A204.1 (cell line): ENCODE measurements around the gene RGS16.
"Not testable (repeated sequence)": the region's sequence is repeated elsewhere in the genome, so short reads cannot be mapped to it uniquely, and the experiment has no call there.

Source experiments
- FAIRE-seq: peaks from 2 replicates; lab custom pipeline; 2012; peaks lifted over from hg19 to GRCh38; lab: Jason Lieb, UNC

RGS16 gene, protein sequence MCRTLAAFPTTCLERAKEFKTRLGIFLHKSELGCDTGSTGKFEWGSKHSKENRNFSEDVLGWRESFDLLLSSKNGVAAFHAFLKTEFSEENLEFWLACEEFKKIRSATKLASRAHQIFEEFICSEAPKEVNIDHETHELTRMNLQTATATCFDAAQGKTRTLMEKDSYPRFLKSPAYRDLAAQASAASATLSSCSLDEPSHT

GRCh38 chr1:182604175-182605164, at the start of gene RGS16:
Gene RGS16, minus strand, starts transcription at chr1:182604389. Its CDS starts 130 bp downstream, at chr1:182604259.
- FAIRE-seq: no peak

GRCh38 chr1:182653986-182654385, 49.8 kb upstream of the RGS16 start:
- FAIRE-seq: no peak

DNA sequence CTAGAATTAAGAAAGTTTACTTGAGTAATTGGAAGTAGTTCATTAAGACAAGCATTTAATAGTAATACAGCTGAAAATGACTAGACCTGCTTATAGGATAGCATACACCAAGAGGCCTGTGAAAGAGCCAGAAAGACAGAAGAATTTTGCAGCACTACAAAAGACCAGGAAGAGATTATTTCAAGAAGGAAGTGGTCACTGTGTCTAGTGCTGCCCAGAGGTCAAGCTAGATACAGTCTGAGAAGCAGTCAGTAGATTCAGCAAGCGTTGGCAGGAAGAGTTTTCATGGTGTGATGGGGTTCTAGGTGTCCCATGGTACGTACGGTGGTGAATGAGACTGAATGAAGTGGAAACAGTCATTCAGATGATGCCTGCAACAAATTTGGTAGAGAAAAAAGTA, 48.7 kb upstream of the RGS16 start:
- no peak for FAIRE-seq

DNA sequence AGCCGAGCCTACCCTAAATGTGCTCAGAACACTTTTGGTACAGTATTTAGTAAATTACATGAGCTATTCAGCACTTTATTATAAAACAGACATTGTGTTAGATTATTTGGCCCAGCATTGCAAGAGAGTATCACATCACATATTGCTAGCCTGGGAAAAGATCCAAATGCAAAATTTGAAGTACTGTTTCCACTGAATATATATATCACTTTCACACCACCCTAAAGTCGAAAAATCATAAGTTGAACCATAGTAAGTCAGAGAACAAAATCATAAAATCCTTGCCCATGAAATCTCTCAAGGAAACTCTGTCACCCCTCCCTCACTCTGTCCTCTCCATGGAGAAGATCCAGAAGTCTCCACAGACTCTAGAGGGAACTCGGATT, 47.1 kb upstream of the RGS16 start:
- FAIRE-seq: no peak

DNA sequence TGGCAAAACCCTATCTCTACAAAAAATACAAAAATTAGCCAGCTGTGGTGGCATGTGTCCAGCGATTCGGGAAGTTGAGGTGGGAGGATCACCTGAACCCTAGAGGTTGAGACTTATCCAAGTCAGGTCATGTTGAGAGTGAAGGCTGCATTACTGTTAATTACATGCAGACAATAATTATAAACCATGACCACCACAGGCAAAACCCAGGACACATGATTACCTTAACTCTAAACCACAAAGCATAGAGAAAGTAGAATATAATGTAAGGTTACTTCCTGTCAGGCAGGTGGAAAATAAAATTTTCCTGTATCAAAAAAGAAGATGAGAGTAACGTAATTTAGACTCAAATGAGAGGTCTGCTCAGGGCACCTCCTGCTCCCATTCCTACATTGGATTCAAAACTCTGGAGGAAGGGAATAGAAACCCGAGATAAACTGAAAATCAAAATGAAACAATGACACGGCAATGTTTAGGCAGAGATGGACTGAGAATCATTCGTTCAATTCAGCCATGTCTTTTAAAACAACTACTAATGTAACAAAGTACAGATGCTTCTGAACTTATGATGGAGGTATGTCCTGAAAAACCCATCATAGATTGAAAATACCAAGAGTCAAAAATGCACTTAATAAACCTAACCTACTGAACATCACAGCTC, 46.6 kb upstream of the RGS16 start:
- no peak for FAIRE-seq

DNA sequence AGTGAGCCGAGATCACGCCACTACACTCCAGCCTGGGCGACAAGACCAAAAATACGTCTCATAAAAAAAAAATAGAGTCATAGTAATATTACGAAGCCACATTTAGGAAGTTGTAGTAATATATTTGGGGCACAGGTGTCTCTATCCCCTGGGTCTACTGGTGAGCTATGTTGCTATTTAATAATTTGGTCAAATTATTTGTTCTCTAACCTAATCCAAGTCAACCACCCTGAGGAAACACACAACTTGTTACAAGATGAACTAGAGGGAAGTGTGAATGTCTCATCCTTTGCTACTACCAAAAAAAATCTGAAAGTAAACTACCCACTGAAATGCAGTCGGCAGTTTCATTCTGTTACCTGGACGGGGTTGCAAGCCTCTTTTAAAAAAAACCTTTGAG, 44.9 kb upstream of the RGS16 start:
- no peak for FAIRE-seq

GRCh38 chr1:182646739-182647138, 42.5 kb upstream of the RGS16 start:
- FAIRE-seq: no peak

DNA sequence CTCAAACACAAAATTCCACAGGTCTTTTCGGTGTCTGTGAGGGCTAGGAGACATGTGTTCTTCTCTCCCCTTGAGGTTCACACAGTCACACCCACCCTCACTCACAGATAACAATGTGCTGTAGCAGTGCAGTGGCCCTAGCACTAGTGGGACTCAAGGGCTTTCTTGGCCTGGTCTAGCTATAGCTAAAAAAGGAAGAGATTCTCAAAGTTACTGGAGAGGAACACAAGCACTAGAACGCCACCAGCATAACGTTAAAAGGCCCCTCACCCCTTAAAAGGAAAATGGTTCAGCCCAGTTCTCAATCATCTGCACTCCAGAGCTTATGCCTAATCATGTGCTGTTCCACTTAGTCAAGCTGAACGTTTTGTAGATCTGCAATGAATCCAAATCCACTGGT, 40.7 kb upstream of the RGS16 start:
- no peak for FAIRE-seq

- no peak for FAIRE-seq
Measured at GRCh38 chr1:182643699-182644098, 39.5 kb upstream of the RGS16 start.

DNA sequence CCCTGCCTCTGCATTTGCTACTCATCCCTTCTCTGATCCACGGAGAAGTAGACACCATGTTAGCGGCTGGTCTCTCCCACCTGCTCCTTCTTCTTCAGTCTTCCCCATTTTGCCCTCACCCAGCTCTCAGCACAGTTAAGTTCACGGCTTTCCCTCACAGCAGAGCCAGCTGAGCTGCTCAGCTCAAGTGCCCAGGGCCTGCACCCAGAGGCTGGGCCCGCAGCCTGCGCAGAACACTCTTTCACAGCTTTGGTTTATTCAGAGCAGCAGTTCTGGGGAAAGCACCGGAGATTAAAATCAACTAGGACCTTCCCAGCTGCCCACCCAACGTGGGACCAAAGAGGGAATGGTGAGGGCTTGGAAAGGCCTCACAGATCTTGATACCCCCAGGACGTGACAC, 38.3 kb upstream of the RGS16 start:
- FAIRE-seq: no peak

GRCh38 chr1:182641561-182641960, 37.4 kb upstream of the RGS16 start:
- FAIRE-seq: no peak

DNA sequence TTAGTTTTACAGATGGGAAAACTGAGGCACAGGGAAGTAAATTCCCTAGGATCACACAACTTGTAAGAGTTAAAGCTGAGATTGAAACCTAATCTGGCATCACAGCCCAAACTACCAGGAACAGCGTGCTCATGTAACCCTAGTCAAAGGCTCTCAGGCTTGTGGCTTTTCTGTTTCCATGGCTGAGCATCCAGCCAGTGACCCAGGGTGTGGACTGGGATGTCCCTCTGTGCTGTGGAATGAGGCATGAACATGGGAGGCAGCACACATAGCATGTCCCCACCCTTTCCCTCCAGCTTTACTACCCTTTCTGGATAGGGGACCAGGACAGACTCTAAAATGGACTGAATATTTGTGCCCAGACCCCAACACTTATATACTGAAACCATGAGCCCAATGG, 35.1 kb upstream of the RGS16 start:
- no peak for FAIRE-seq

DNA sequence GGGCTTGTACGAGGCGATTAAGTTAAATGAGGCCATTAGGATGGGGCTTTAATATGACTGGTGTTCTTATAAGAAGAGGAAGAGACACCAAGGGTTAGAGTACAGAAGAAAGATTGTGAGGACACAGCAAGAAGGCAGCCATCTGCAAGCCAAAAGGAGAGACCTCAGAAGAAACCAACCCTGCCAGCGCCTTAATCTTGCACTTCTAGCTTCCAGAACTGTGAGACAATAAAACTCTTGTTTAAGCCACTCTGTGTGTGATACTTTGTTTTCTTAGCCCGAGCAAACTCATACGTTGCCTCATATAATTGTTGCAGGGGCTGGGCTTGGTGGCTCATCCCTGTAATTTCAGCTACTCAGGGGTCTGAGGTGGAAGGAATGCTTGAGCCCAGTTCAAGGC, 33.6 kb upstream of the RGS16 start:
- FAIRE-seq: no peak

DNA sequence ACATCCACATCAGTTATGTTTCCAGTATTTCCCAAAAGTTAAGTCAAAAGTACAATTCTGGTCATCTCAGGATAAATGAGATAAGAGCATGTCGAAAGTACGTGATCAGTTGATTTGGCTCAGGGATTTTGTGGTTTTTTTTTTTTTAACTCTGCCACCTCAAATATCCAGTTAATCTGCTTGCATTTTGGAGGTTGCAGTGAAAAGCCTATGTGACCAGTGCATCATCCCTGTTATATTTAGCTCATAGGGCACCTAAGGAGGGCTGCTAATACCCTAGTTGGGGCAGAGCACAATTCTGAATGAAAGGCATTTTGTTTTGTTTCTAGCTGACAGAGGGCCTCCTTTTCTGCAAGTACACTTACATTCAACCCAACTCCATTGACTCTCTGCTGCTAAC, 31.7 kb upstream of the RGS16 start:
- no peak for FAIRE-seq

GRCh38 chr1:182634306-182635072, 30.3 kb upstream of the RGS16 start:
- no peak for FAIRE-seq

DNA sequence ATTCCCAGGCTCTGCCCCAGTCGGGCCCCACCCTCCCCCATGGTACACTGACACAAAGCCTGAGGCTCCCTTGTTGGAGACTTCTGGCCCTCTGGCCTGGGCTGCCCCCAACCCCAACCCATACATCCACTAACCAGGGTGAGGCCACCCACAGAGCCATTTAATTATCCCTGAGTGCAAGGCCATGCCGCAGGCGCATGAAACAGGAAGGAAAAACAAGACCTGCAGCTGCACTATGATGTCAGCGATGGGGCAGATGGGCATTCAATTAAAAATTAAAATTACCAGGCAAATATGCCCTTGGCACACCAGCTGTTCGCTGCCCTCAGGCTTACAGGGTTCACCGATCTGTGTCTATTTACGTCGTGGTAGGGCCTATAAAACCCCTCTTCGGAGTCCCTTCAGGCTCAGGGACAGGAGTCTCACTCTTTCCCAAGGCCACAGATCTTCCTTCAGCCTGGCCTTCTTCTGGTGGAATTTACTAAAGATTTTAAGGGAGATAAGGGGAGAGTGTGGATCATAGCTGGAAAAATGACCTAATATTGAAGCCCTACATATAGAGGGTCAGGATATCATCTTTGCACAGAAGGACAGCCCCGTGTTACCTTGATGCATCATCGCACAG, 29.6 kb upstream of the RGS16 start:
- no peak for FAIRE-seq

GRCh38 chr1:182633031-182633430, 28.8 kb upstream of the RGS16 start:
- no peak for FAIRE-seq

DNA sequence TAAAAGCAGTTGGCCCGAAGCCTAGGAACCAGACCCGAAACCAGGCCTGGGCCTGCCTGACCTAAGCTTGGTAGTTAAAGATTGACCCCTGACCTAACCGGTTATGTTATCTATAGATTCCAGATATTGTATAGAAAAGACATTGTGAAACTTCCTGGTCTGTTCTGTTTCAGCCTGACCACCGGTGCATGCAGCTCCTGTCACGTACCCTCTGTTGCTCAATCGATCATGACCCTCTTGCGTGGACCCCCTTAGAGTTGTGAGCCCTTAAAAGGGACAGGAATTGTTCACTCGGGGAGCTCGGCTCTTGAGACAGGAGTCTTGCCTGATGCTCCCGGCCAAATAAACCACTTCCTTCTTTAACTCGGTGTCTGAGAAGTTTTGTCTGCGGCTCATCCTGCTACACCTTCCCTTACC, 28.3 kb upstream of the RGS16 start:
- not testable (repeated sequence) for FAIRE-seq

- no peak for FAIRE-seq
Measured at GRCh38 chr1:182631954-182632353, 27.8 kb upstream of the RGS16 start.

DNA sequence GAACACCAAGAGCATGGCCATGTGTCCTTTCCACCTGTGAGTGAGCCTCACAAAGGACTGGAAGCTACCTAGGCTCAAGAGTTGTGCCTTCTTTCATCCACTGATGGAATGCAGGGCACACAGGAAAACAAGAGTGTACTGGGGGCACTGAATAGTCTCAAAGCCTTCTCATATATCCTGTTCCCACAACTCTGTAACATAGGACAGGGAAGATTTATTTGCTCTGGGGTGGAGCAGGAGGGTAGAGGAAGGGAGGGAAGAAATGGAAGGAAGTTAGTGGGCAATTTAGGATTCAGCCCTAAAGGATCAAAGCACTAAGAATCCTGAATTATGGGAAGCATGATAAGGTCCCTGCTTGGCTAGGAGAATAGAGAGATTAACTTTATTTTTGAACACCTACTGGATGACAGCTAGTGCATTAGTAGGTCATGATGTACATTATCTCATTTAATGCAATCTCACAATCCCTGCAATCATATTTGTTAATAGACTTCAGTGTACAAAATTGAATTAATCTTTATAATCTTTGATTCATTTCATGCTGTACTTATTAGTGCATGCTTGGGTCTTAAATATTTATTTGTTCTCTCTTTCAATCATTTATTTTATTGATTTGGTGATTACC, 27.0 kb upstream of the RGS16 start:
- no peak for FAIRE-seq

GRCh38 chr1:182630586-182630985, 26.4 kb upstream of the RGS16 start:
- FAIRE-seq: no peak
